ENCODE data around the gene MRPS10.
"Not testable (repeated sequence)": the region's sequence is repeated elsewhere in the genome, so short reads cannot be mapped to it uniquely, and the experiment has no call there.

Gene MRPS10

GRCh38 chr6:42210551-42210950 lies 7.1 kb downstream of the MRPS10 start:
- DNase-seq (ENCODE audit: low read depth in 2 of 2), result no peak

DNA sequence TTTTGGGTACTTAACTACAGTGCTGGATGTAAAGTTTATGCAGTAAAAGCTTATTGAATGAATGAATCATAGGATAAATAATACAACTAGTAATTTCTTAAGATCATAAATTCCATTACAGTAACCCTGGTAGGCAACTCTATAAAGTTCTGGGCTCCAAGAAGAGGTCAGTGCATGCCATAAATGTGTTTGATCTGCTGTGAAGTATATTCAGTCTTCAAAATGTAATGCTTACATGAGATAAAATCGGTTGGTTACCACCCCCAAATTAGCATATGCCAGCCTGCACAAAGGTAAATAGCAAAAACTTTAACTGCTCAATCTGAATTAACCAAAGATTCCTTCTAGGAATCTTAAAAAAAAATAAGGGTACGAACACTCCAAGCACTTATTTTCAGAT lies 10.1 kb downstream of the MRPS10 start:
- not testable (repeated sequence) for DNase-seq (ENCODE audit: low read depth in 2 of 2)

DNA sequence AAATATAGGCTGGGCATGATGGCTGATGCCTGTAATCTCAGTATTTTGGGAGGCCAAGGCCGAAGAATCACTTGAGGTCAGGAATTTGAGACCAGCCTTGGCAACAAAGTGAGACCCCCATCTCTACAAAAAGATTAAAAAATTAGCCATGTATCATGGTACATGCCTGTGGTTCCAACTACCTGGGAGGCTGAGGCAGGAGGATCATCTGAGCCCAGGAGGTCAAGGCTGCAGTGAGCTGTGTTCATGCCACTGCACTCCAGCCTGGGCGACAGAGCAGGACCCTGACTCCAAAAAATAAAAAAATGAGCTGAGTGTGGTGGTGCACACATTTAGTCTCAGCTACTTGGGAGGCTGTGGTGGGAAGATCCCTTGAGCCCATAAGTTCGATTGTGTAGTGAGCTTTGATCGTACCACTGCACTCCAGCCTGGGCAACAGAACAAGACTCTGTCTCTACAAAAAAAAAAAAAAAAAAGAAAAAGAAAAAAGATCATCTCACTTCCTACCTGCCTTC lies 12.8 kb downstream of the MRPS10 start:
- no peak for DNase-seq (ENCODE audit: low read depth in 2 of 2)

GRCh38 chr6:42203183-42203582 lies 14.5 kb downstream of the MRPS10 start:
- DNase-seq (ENCODE audit: low read depth in 2 of 2), result no peak

GRCh38 chr6:42202131-42202915 lies 15.3 kb downstream of the MRPS10 start:
- not testable (repeated sequence) for DNase-seq (ENCODE audit: low read depth in 2 of 2)

DNA sequence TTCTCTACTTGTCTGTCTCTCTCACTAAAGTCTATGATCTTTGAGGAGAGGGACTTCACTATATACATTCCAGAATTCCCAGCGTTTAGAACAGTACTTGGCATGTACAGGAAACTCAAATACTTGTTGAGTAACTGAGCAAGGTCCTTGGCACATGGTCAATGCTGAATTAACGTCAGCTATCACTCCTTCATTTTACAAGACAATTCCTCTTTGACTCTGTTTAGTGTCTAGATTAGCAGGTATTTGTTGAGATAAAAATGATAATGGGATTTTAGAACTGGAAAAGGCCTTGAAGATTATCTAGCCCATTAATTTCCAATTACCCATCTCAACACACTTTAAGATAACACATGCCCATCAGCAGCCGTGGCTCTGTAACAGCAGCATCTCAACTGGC lies 16.3 kb downstream of the MRPS10 start:
- DNase-seq (ENCODE audit: low read depth in 2 of 2), result no peak

DNA sequence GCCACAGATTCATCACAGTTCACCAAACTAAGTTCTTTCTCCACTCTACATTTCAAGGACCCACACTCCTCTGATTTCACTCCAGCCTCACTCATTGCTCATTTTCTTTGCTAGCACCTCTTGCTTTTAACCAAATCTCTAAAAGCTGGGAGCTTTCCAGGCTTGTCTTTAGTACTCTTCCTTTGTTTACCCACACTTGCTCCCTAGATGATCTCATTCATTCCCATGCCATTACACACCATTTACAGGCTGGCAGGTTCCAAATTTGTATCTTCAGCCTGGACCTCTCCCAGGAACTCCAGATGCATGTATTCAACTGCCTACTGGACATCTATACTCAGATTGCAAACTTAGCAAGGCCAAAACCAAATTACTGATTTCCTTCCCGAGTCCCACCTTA lies 17.6 kb downstream of the MRPS10 start:
- DNase-seq (ENCODE audit: low read depth in 2 of 2), result no peak

GRCh38 chr6:42199106-42199981 lies 18.3 kb downstream of the MRPS10 start:
- no peak for DNase-seq (ENCODE audit: low read depth in 2 of 2)

- no peak for DNase-seq (ENCODE audit: low read depth in 2 of 2)
Measured at GRCh38 chr6:42197555-42198362, 19.9 kb downstream of the MRPS10 start.

- no peak for DNase-seq (ENCODE audit: low read depth in 2 of 2)
Measured at GRCh38 chr6:42195415-42195814, 22.2 kb downstream of the MRPS10 start.

DNA sequence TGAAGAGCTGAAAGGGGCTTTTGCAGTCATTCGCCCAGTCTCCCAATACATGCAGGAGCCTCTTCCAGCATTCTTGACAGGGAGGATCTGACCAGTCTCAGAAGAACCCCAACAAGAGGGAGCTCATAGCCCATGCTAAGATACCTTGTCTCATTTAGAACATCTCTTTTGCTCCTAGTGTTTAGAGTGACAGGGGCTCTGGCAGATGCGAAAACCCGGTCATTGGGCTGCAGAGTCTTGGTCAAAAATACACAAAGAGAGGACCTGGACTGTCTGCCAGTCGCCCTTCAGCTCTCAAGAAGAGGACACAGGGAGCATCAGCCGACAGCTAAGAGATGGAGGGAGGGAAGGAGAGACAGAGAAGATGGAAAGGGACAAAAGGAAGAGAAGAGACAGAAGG lies 23.6 kb downstream of the MRPS10 start:
- no peak for DNase-seq (ENCODE audit: low read depth in 2 of 2)

GRCh38 chr6:42193491-42193894 lies 24.2 kb downstream of the MRPS10 start:
- no peak for DNase-seq (ENCODE audit: low read depth in 2 of 2)

GRCh38 chr6:42192385-42192784 lies 25.3 kb downstream of the MRPS10 start:
- DNase-seq (ENCODE audit: low read depth in 2 of 2), result not testable (repeated sequence)

- DNase-seq (ENCODE audit: low read depth in 2 of 2), result no peak
Measured at GRCh38 chr6:42190554-42191183, 27.0 kb downstream of the MRPS10 start.

- no peak for DNase-seq (ENCODE audit: low read depth in 2 of 2)
Measured at GRCh38 chr6:42188406-42188805, 29.3 kb downstream of the MRPS10 start.

- no peak for DNase-seq (ENCODE audit: low read depth in 2 of 2)
Measured at GRCh38 chr6:42185597-42185996, 32.1 kb downstream of the MRPS10 start.

DNA sequence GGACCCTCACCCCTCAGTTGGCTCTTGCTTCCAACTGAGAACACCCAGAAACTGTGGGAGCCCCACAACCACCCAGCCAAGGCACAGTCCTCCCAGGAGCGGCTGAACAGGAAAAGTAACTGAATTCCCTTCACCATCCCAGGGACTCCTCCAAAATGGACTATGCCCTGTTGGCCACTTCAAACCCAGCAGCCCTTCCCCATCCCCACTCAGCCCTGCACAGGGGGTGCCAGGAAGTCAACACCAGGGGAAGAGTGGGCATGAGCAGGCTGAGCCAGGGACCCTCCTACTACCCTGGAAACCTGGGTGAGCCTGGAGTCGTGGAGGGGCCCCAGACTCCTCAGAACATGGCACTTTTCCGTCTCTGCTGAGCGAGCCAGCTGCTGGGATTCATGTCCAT lies 33.2 kb downstream of the MRPS10 start:
- DNase-seq (ENCODE audit: low read depth in 2 of 2), result no peak

DNA sequence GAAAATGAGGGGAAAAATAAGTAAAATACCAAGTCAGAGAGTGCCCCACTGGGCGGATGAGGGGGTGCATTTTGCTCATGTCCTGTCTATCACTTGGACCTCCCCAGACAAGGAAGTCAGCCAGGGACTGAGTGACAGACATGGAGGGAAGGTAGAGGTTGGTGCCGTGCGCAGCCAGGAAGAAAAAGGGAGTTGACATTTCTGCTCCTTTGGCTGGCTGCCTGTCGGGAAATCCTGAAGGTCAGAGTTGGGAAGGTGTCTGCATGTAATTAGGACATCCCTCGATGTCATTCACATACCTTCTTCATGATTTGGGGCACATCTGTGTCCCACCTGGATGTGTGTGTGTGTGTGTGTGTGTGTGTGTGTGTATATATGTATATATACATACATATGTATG lies 35.6 kb downstream of the MRPS10 start:
- no peak for DNase-seq (ENCODE audit: low read depth in 2 of 2)

- no peak for DNase-seq (ENCODE audit: low read depth in 2 of 2)
Measured at GRCh38 chr6:42179945-42180313, 37.7 kb downstream of the MRPS10 start.

DNA sequence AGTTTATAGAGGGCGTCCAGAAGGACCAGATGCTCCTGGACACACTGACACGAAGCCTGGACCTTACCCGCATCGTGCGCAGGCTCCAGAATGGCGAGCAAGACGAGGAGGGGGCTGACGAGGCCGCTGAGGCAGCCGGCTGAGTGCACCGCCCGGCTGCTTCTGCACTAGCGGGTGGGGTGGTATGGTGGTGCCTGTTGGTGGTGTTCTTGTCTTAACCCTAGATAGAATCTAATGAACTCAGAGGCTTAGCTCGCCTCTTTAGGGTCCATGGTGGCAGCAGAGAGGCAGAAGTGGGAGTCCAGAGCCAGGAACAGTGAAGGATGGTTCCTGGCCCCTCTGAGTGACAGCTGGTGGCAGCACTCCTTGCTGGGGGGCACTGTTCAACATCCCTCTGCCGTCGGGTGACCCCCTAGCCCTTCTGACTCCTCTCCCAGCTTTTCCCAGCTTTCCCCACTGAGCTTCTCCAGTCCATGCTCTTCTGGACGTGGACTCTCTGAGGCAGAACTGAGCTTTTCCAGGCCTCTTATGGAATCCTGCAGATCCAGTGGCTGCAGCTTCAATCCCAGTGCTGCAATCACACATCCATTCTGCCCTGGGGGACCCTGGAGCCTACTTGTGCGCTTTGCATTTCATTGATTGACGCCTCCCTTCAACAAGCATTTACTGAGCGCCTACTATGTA lies 38.3 kb downstream of the MRPS10 start:
- DNase-seq (ENCODE audit: low read depth in 2 of 2), result no peak

Measured in stimulated activated CD4-positive, alpha-beta T cell treated with anti-CD3 and anti-CD28 coated beads, Interleukin-12 subunit alpha, Interleukin-12 subunit beta, amount 100 ng/mL, for 24 hours (primary cell).